ENCODE measurements around the gene KRTAP3-1. TPM values are rescaled to one million over a fixed set of nuclear protein-coding genes. Genes with fewer than 3 reads are reported as not detected.

Gene KRTAP3-1
- total and polyA plus RNA-seq, 9 of the 15 experiments (the other 6 are each of a cell fraction or from before 2014, with no cell fraction given): not detected

GRCh38 chr17:41004397-41004796, 4.5 kb downstream of the KRTAP3-1 start:
- ChIA-PET POLR2A (no interaction called here), CTCF (ENCODE audit: low intra/inter-chr PET ratio) (no interaction called here)
- 0% methylated on average over 3 of the region's 3 CpGs for WGBS (ENCODE audit: insufficient coverage, low coverage, missing lambda C conversion rate)
- no peak overlapping the region; a peak in 1 of 4 replicates for H3K9ac ChIP-seq (ENCODE audit: insufficient read depth in 1 of 2, low read depth in 2 of 2, low read length in 2 of 2)
- no peak overlapping the region for H2AFZ ChIP-seq (ENCODE audit: low read depth, low read length)
- no peak overlapping the region for H3K4me3 ChIP-seq
- H4K20me1 ChIP-seq (replicated peaks; ENCODE audit: control insufficient read depth, insufficient read depth, low read length): no peaks in the 10 kb centered on the region
- DNase-seq (ENCODE audit: extremely low read depth in 1 of 4, low spot score in 3 of 4) (no peak), ATAC-seq (no peak), FAIRE-seq (no peak)
- H3K79me2 ChIP-seq (ENCODE audit: control insufficient read depth, insufficient read depth, low read length): no peaks in the 10 kb centered on the region
- intact Hi-C loops (cut with micrococcal nuclease): no loop called here
- no TSS peak for BruUV-seq (replicated peaks)
- no peak overlapping the region for H3K4me2 ChIP-seq (ENCODE audit: insufficient read depth, low read length)
- no peak overlapping the region for H3K27ac ChIP-seq (ENCODE audit: extremely low read depth, low read depth, low read length)
- in situ Hi-C loops (cut with MboI): no loop called here
- no peaks in the 10 kb centered on the region; a peak in 1 of 5 replicates for H3K4me1 ChIP-seq (replicated peaks in 1 of 2; ENCODE audit: control insufficient read depth in 2 of 2, insufficient read depth in 2 of 2, low read length in 2 of 2)
- H3K9me1 ChIP-seq (ENCODE audit: control insufficient read depth, insufficient read depth, low read length): no peaks in the 10 kb centered on the region
- H3K36me3 ChIP-seq (ENCODE audit: control insufficient read depth, insufficient read depth, low read length): no peaks in the 10 kb centered on the region
- H3K27me3 ChIP-seq (ENCODE audit: control insufficient read depth in 2 of 2, insufficient read depth in 2 of 2, low read length in 2 of 2): peaks cover 0 to 13% of the 10 kb centered on the region in 2 experiments; a peak in 3 of 5 replicates
- H3K9me3 ChIP-seq (replicated peaks; ENCODE audit: control insufficient read depth, insufficient read depth, low read depth, low read length): no peaks in the 10 kb centered on the region
- TF ChIP-seq ZNF197 (CRISPR knock-in tag; IDR thresholded peaks at IDR 0.05; ENCODE audit: low read depth) (no peak), BMI1 (IDR thresholded peaks at IDR 0.05; ENCODE audit: low read length) (no peak), KHSRP (IDR thresholded peaks at IDR 0.05) (no peak), ZNF717 (CRISPR knock-in tag; IDR thresholded peaks at IDR 0.05) (no peak), GATAD2B (IDR thresholded peaks at IDR 0.05; ENCODE audit: borderline replicate concordance) (no peak), THRA (IDR thresholded peaks at IDR 0.05) (no peak), TGIF2 (CRISPR knock-in tag; IDR thresholded peaks at IDR 0.05) (no peak), ZNF592 (IDR thresholded peaks at IDR 0.05) (no peak)
- TF ChIP-seq, protein P1, sequence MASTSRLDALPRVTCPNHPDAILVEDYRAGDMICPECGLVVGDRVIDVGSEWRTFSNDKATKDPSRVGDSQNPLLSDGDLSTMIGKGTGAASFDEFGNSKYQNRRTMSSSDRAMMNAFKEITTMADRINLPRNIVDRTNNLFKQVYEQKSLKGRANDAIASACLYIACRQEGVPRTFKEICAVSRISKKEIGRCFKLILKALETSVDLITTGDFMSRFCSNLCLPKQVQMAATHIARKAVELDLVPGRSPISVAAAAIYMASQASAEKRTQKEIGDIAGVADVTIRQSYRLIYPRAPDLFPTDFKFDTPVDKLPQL (IDR thresholded peaks at IDR 0.05; ENCODE audit: extremely low read depth, insufficient read length): no peak
- TF ChIP-seq, protein P2, sequence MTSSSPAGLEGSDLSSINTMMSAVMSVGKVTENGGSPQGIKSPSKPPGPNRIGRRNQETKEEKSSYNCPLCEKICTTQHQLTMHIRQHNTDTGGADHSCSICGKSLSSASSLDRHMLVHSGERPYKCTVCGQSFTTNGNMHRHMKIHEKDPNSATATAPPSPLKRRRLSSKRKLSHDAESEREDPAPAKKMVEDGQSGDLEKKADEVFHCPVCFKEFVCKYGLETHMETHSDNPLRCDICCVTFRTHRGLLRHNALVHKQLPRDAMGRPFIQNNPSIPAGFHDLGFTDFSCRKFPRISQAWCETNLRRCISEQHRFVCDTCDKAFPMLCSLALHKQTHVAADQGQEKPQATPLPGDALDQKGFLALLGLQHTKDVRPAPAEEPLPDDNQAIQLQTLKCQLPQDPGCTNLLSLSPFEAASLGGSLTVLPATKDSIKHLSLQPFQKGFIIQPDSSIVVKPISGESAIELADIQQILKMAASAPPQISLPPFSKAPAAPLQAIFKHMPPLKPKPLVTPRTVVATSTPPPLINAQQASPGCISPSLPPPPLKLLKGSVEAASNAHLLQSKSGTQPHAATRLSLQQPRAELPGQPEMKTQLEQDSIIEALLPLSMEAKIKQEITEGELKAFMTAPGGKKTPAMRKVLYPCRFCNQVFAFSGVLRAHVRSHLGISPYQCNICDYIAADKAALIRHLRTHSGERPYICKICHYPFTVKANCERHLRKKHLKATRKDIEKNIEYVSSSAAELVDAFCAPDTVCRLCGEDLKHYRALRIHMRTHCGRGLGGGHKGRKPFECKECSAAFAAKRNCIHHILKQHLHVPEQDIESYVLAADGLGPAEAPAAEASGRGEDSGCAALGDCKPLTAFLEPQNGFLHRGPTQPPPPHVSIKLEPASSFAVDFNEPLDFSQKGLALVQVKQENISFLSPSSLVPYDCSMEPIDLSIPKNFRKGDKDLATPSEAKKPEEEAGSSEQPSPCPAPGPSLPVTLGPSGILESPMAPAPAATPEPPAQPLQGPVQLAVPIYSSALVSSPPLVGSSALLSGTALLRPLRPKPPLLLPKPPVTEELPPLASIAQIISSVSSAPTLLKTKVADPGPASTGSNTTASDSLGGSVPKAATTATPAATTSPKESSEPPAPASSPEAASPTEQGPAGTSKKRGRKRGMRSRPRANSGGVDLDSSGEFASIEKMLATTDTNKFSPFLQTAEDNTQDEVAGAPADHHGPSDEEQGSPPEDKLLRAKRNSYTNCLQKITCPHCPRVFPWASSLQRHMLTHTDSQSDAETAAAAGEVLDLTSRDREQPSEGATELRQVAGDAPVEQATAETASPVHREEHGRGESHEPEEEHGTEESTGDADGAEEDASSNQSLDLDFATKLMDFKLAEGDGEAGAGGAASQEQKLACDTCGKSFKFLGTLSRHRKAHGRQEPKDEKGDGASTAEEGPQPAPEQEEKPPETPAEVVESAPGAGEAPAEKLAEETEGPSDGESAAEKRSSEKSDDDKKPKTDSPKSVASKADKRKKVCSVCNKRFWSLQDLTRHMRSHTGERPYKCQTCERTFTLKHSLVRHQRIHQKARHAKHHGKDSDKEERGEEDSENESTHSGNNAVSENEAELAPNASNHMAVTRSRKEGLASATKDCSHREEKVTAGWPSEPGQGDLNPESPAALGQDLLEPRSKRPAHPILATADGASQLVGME (CRISPR knock-in tag; IDR thresholded peaks at IDR 0.05): no peak
